Astrocyte (in vitro differentiated cells and primary cell): ENCODE results near the gene FLT3LG. TPM values are rescaled to one million over a fixed set of nuclear protein-coding genes. Genes with fewer than 3 reads are reported as not detected.

Experiments used
- DNase-seq: peaks from one replicate; pipeline ENCODE4 v3.0.0-alpha.2; 2010; ENCODE audit warnings: low read depth
- FAIRE-seq: peaks from 2 replicates; lab custom pipeline; 2011; peaks lifted over from hg19 to GRCh38; lab: Jason Lieb, UNC
- H2AFZ ChIP-seq: 2 replicates; pipeline ENCODE4 v1.6.0; 2012; ENCODE audit warnings: low read depth, low read length, inconsistent platforms
- H3K27ac ChIP-seq: 2 replicates; pipeline ENCODE4 v1.5.1; 2011; ENCODE audit warnings: low read depth, low read length, inconsistent platforms
- H3K27me3 ChIP-seq: 2 replicates; pipeline ENCODE4 v1.6.0; 2011; ENCODE audit warnings: low read length, inconsistent platforms; ENCODE audit not compliant: insufficient read depth
- H3K36me3 ChIP-seq: 2 replicates; pipeline ENCODE4 v1.5.1; 2011; ENCODE audit warnings: low read length, inconsistent platforms; ENCODE audit not compliant: insufficient read depth
- H3K4me1 ChIP-seq: 2 replicates; pipeline ENCODE4 v1.5.1; 2011; ENCODE audit warnings: low read length, inconsistent platforms; ENCODE audit not compliant: insufficient read depth
- H3K4me2 ChIP-seq: 2 replicates; pipeline ENCODE4 v1.6.0; 2012; ENCODE audit warnings: low read length, inconsistent platforms
- H3K4me3 ChIP-seq: 2 replicates; pipeline ENCODE4 v1.5.1; 2011; ENCODE audit warnings: low read depth, mild to moderate bottlenecking, low read length, inconsistent platforms; ENCODE audit not compliant: insufficient read depth
- H3K79me2 ChIP-seq: 2 replicates; pipeline ENCODE4 v1.6.0; 2012; ENCODE audit warnings: mild to moderate bottlenecking, low read length, inconsistent platforms; ENCODE audit not compliant: insufficient read depth
- H3K9ac ChIP-seq: 2 replicates; pipeline ENCODE4 v1.6.0; 2012; ENCODE audit warnings: mild to moderate bottlenecking, low read length, inconsistent platforms
- H3K9me3 ChIP-seq: 2 replicates; pipeline ENCODE4 v1.5.1; 2012; ENCODE audit warnings: low read depth, mild to moderate bottlenecking, low read length, inconsistent platforms; ENCODE audit not compliant: insufficient read depth
- H4K20me1 ChIP-seq: 2 replicates; pipeline ENCODE4 v1.6.0; 2012; ENCODE audit warnings: low read length, inconsistent platforms; ENCODE audit not compliant: insufficient read depth
- H3K27ac Mint-ChIP-seq: one replicate; pipeline ENCODE4 v1.8.0; 2021; ENCODE audit warnings: mild to moderate bottlenecking, mixed read lengths; ENCODE audit not compliant: unreplicated experiment
- H3K27me3 Mint-ChIP-seq: one replicate; pipeline ENCODE4 v1.8.0; 2021; ENCODE audit warnings: low read depth, mixed read lengths; ENCODE audit not compliant: unreplicated experiment
- H3K36me3 Mint-ChIP-seq: one replicate; pipeline ENCODE4 v1.8.0; 2021; ENCODE audit warnings: low read depth, mixed read lengths; ENCODE audit not compliant: unreplicated experiment
- H3K4me1 Mint-ChIP-seq: one replicate; pipeline ENCODE4 v1.8.0; 2021; ENCODE audit warnings: low read depth, mixed read lengths; ENCODE audit not compliant: unreplicated experiment
- H3K4me3 Mint-ChIP-seq: one replicate; pipeline ENCODE4 v1.8.0; 2021; ENCODE audit warnings: mild to moderate bottlenecking, moderate library complexity, mixed read lengths; ENCODE audit not compliant: unreplicated experiment
- H3K9me3 Mint-ChIP-seq: one replicate; pipeline ENCODE4 v1.8.0; 2021; ENCODE audit warnings: mild to moderate bottlenecking, mixed read lengths; ENCODE audit not compliant: unreplicated experiment
- EZH2 ChIP-seq: IDR thresholded peaks from 2 replicates; pipeline ENCODE4 v1.6.1; 2012; ENCODE audit warnings: mild to moderate bottlenecking, low read length, inconsistent platforms; ENCODE audit not compliant: insufficient read depth
- total RNA-seq: library from RNA; stranded (reverse); gene quantifications from 2 replicates; pipeline ENCODE4 v1.2.1, GENCODE V29; 2021
- TF ChIP-seq, protein P1 (sequence below): IDR thresholded peaks from 2 replicates; pipeline ENCODE4 v1.5.1; 2011; ENCODE audit warnings: low read depth, mild to moderate bottlenecking, inconsistent platforms, low read length, moderate library complexity; ENCODE audit not compliant: insufficient read depth

FLT3LG gene
- total RNA-seq, 1 donor from 2014 or later, result not detected

DNA sequence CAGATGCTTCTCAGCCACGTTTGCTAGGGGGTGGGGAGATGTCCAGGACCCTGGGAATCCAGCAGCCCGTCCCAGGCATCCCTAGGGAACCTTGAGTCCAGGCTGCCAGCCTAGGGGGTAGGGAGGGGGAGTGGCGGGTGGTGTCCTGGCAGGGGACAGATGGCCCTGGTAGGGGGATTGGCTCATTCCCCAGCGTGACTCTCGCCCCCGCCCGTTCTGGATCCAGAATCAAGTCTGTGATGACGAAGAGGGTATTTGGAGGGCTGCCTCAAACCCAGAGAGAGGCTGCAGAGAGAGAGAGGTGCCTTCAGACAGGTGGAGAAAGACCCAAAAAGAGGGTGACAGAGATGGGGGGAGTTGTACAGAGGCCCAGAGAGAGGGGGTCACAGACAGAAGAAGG, 36.8 kb upstream of the FLT3LG start:
- Mint-ChIP-seq H3K4me3 (no peak overlapping the region), H3K27ac (no peak overlapping the region), H3K36me3 (no peaks in the 10 kb centered on the region), H3K4me1 (no peaks in the 10 kb centered on the region), H3K9me3 (peaks cover 12% of the 10 kb centered on the region), H3K27me3 (peaks cover 80% of the 10 kb centered on the region)
- FAIRE-seq (no peak), DNase-seq (no peak)
- peaks cover 86% of the 10 kb centered on the region for H3K27me3 ChIP-seq
- H3K36me3 ChIP-seq, result no peaks in the 10 kb centered on the region
- H4K20me1 ChIP-seq, result no peaks in the 10 kb centered on the region
- no peaks in the 10 kb centered on the region for H3K4me1 ChIP-seq
- no peak overlapping the region for H2AFZ ChIP-seq
- H3K4me2 ChIP-seq, result no peak overlapping the region
- no peak overlapping the region for H3K9ac ChIP-seq
- no peaks in the 10 kb centered on the region for H3K79me2 ChIP-seq
- peaks cover 3% of the 10 kb centered on the region for H3K9me3 ChIP-seq
- no peak overlapping the region for H3K4me3 ChIP-seq
- H3K27ac ChIP-seq, result no peak overlapping the region
- no peak for TF ChIP-seq EZH2
- TF ChIP-seq, protein P1, sequence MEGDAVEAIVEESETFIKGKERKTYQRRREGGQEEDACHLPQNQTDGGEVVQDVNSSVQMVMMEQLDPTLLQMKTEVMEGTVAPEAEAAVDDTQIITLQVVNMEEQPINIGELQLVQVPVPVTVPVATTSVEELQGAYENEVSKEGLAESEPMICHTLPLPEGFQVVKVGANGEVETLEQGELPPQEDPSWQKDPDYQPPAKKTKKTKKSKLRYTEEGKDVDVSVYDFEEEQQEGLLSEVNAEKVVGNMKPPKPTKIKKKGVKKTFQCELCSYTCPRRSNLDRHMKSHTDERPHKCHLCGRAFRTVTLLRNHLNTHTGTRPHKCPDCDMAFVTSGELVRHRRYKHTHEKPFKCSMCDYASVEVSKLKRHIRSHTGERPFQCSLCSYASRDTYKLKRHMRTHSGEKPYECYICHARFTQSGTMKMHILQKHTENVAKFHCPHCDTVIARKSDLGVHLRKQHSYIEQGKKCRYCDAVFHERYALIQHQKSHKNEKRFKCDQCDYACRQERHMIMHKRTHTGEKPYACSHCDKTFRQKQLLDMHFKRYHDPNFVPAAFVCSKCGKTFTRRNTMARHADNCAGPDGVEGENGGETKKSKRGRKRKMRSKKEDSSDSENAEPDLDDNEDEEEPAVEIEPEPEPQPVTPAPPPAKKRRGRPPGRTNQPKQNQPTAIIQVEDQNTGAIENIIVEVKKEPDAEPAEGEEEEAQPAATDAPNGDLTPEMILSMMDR, result no peak

DNA sequence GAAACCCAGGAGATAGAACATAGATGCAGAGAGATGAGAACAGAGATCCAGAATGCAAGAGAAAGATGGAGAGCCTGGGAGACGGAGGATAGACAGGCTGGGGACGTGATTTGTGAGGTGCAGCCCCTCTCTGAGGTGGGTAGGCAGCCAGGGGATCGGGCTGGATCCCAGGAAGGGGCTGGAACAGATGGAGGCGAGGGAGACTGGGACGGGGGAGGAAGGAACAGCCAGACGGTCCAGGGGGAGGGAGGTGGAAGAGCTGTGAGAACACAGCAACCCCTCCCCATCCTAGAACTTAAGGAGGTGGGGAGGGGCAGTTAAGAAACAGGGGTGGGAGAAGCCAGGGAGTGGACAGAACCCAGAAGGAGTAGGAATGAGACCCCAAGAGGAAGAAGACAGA, 35.8 kb upstream of the FLT3LG start:
- FAIRE-seq, result no peak

DNA sequence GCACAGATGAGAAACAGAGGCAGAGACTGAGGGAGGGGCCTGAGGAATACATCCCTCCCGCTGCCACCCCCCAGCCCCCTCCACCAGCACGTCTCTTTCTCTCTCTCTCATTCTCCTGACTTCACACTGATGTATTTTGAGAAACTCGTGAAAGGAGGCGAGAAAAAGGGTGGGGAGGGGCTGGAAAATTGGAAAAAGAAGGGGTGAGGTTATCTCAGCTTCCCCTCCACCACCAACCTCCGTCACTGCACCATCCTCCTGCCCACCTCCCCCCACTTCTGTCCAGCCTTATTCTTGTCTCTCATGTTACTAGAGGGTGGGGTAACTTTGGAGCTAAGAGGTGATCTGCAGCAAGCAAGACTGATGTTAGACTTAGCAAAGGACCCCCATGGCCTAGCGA, 34.2 kb upstream of the FLT3LG start:
- Histone ChIP-seq H3K27me3 (peaks cover 70% of the 10 kb centered on the region), H3K4me2 (no peak overlapping the region), H3K4me1 (peaks cover 3% of the 10 kb centered on the region), H3K4me3 (no peak overlapping the region), H2AFZ (no peak overlapping the region), H3K27ac (no peak overlapping the region), H3K36me3 (no peaks in the 10 kb centered on the region), H3K9me3 (peaks cover 2% of the 10 kb centered on the region), H3K79me2 (no peaks in the 10 kb centered on the region), H4K20me1 (no peaks in the 10 kb centered on the region), H3K9ac (no peak overlapping the region)
- Mint-ChIP-seq H3K27ac (no peak overlapping the region), H3K27me3 (peaks cover 70% of the 10 kb centered on the region), H3K9me3 (peaks cover 9% of the 10 kb centered on the region), H3K36me3 (no peaks in the 10 kb centered on the region), H3K4me1 (no peaks in the 10 kb centered on the region), H3K4me3 (no peak overlapping the region)
- TF ChIP-seq EZH2, result no peak
- TF ChIP-seq, protein P1, result no peak
- DNase-seq (no peak), FAIRE-seq (no peak)

More for the DNA sequence above, 35.8 kb upstream of the FLT3LG start:
- Histone ChIP-seq H3K9ac (no peak overlapping the region), H4K20me1 (no peaks in the 10 kb centered on the region), H3K36me3 (no peaks in the 10 kb centered on the region), H3K4me1 (peaks cover 1% of the 10 kb centered on the region), H3K27ac (no peak overlapping the region), H3K79me2 (no peaks in the 10 kb centered on the region), H2AFZ (no peak overlapping the region), H3K27me3 (peaks cover 79% of the 10 kb centered on the region), H3K4me2 (no peak overlapping the region), H3K9me3 (peaks cover 2% of the 10 kb centered on the region), H3K4me3 (no peak overlapping the region)
- H3K4me3 Mint-ChIP-seq, result no peak overlapping the region
- no peak overlapping the region for H3K27ac Mint-ChIP-seq
- H3K9me3 Mint-ChIP-seq, result peaks cover 12% of the 10 kb centered on the region
- H3K4me1 Mint-ChIP-seq, result no peaks in the 10 kb centered on the region
- no peak for DNase-seq
- TF ChIP-seq, protein P1, result no peak
- TF ChIP-seq EZH2, result peak; percentile 39
- no peaks in the 10 kb centered on the region for H3K36me3 Mint-ChIP-seq
- peaks cover 77% of the 10 kb centered on the region for H3K27me3 Mint-ChIP-seq
